ENCODE measurements around the gene SBF1. TPM values are rescaled to one million over a fixed set of nuclear protein-coding genes. Genes with fewer than 3 reads are reported as not detected.

Gene SBF1
- total and polyA plus RNA-seq, 4 donors: 8.3 to 37.6 (median 16.4) TPM

- H3K9me3 ChIP-seq (ENCODE audit: control insufficient read depth in 4 of 4, low read length in 3 of 4): no peaks in the 10 kb centered on the region
- 81% methylated on average over 28 of the region's 28 CpGs for WGBS
- H3K36me3 ChIP-seq (ENCODE audit: control insufficient read depth in 4 of 4, insufficient read depth in 3 of 4, low read depth in 1 of 4, low read length in 3 of 4): peaks cover 10 to 41% (median 18%) of the 10 kb centered on the region in 4 donors
- H3K4me3 ChIP-seq (ENCODE audit: low read depth in 1 of 3, low read length in 3 of 3): no peak overlapping the region
- no peak overlapping the region for H3K27ac ChIP-seq (ENCODE audit: low read depth in 1 of 2, low read length in 2 of 2)
- no peak for TF ChIP-seq ZBTB33 (IDR thresholded peaks at IDR 0.05)
- TF ChIP-seq RAD21 (IDR thresholded peaks at IDR 0.05): no peak
- TF ChIP-seq HNF4G (IDR thresholded peaks at IDR 0.05): no peak
- TF ChIP-seq FOXA2 (IDR thresholded peaks at IDR 0.05): no peak
- TF ChIP-seq RXRA (IDR thresholded peaks at IDR 0.05): no peak
- no peak for TF ChIP-seq EGR1 (IDR thresholded peaks at IDR 0.05; ENCODE audit: low read depth in 2 of 2)
- TF ChIP-seq CTCF (IDR thresholded peaks at IDR 0.05; ENCODE audit: low read depth, low read length, missing input control): no peak
- no peak for TF ChIP-seq ATF3 (IDR thresholded peaks at IDR 0.05)
- no peak for TF ChIP-seq MAX (IDR thresholded peaks at IDR 0.05)
- TF ChIP-seq YY1 (IDR thresholded peaks at IDR 0.05): no peak
- TF ChIP-seq HNF4A (conservative IDR thresholded peaks at IDR 0.05): no peak
- no peak for TF ChIP-seq REST (IDR thresholded peaks at IDR 0.05)
- no peak for TF ChIP-seq SP1 (IDR thresholded peaks at IDR 0.05)
- no peak for TF ChIP-seq TAF1 (conservative IDR thresholded peaks at IDR 0.05)
- no peak for TF ChIP-seq FOXA1 (IDR thresholded peaks at IDR 0.05)
- no peak for TF ChIP-seq NR2F2 (IDR thresholded peaks at IDR 0.05)
- TF ChIP-seq JUND (IDR thresholded peaks at IDR 0.05): no peak
- TF ChIP-seq GABPA (IDR thresholded peaks at IDR 0.05 in 1 of 2, conservative IDR thresholded peaks at IDR 0.05 in 1 of 2): no peak
- H3K9ac ChIP-seq (ENCODE audit: low read depth in 1 of 2, low read length in 2 of 2): no peak overlapping the region
- no peak for DNase-seq (ENCODE audit: low spot score)
- no peaks in the 10 kb centered on the region for H3K27me3 ChIP-seq (ENCODE audit: control insufficient read depth in 4 of 4, insufficient read depth in 4 of 4, low read length in 3 of 4)
- H3K4me1 ChIP-seq (ENCODE audit: control insufficient read depth in 4 of 4, insufficient read depth in 4 of 4, low read length in 3 of 4): peaks cover 0 to 3% (median 0%) of the 10 kb centered on the region in 4 donors
Measured at GRCh38 chr22:50443801-50444625, 30.8 kb downstream of the SBF1 start.
